Measurements from ENCODE around the gene PRKN. TPM values are rescaled to one million over a fixed set of nuclear protein-coding genes. Genes with fewer than 3 reads are reported as not detected.

Gene PRKN
- total RNA-seq, 1 experiment from 2014 or later, result 2.0 TPM

DNA sequence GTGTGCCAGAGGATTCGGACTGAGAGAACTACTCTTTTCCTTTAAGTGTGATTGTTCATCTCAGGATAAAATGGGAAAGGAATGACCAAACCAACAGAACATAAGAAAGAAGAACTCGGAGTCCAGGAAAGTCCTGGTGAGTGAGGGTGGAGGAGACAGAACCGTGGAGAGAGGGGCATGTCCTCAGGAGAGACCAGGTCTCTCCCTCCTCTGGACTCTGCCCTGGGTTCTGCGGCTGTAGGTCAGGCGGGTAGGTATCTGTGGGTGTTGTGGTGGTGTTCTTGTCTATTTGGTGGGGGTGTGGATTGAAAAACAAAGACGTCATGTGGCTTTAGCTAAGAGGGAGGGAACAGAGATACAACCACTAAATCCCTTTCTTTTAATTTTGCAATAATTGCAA lies 1424.6 kb downstream of the PRKN start:
- Histone ChIP-seq H3K27ac (ENCODE audit: insufficient read length, low read depth, low read length) (no peak overlapping the region), H3K23ac (ENCODE audit: insufficient read length, low read depth, low read length) (no peak overlapping the region), H3K14ac (ENCODE audit: insufficient read depth, low read length) (no peak overlapping the region), H3K79me2 (ENCODE audit: insufficient read depth, low read length) (no peaks in the 10 kb centered on the region), H3K9me3 (ENCODE audit: control insufficient read depth, low read depth, low read length) (no peaks in the 10 kb centered on the region), H2BK20ac (ENCODE audit: low read depth, low read length, poor library complexity, severe bottlenecking) (no peak overlapping the region), H3K4ac (ENCODE audit: low read depth, low read length) (no peak overlapping the region), H3K4me1 (ENCODE audit: insufficient read depth, low read length) (no peaks in the 10 kb centered on the region), H3K56ac (ENCODE audit: insufficient read length, low read depth, low read length) (no peak overlapping the region), H2BK120ac (ENCODE audit: low read depth, low read length, poor library complexity, severe bottlenecking) (no peak overlapping the region), H3K23me2 (ENCODE audit: insufficient read length, low read depth, low read length, poor library complexity, severe bottlenecking) (no peaks in the 10 kb centered on the region), H3K79me1 (ENCODE audit: insufficient read depth, low read depth, low read length, poor library complexity, severe bottlenecking) (no peaks in the 10 kb centered on the region), H2BK12ac (ENCODE audit: insufficient read length, low read depth, low read length) (no peak overlapping the region), H3K9ac (ENCODE audit: extremely low read depth, insufficient read length, low read length) (no peak overlapping the region), H4K8ac (replicated peaks; ENCODE audit: insufficient read length, low read depth, low read length) (no peak overlapping the region), H4K20me1 (ENCODE audit: control insufficient read depth, insufficient read depth, insufficient read length) (no peaks in the 10 kb centered on the region), H2BK5ac (ENCODE audit: insufficient read length, low read length) (no peak overlapping the region), H3K18ac (ENCODE audit: insufficient read length, low read depth, low read length) (no peak overlapping the region), H2AK5ac (ENCODE audit: insufficient read length, low read length) (no peak overlapping the region), H3K4me2 (ENCODE audit: insufficient read depth, insufficient read length, low read length) (no peak overlapping the region), H2BK15ac (ENCODE audit: low read depth, low read length) (no peak overlapping the region), H4K91ac (ENCODE audit: insufficient read length, low read depth, low read length) (no peak overlapping the region), H3K27me3 (ENCODE audit: insufficient read depth, low read length) (no peaks in the 10 kb centered on the region), H2AFZ (ENCODE audit: low read length) (no peak overlapping the region), H3T11ph (ENCODE audit: low read length) (no peak overlapping the region), H4K5ac (ENCODE audit: insufficient read length, low read depth, low read length) (no peak overlapping the region)
- Mint-ChIP-seq H3K4me1 (peaks cover 21 to 22% of the 10 kb centered on the region in 2 experiments), H3K36me3 (ENCODE audit: insufficient read depth in 1 of 3, low read depth in 3 of 3) (peaks cover 4 to 14% (median 8%) of the 10 kb centered on the region in 3 experiments), H3K27me3 (ENCODE audit: low read depth) (peaks cover 2% of the 10 kb centered on the region; the same call in 1 of the 2 replicates), H3K9me3 (peaks cover 8 to 10% of the 10 kb centered on the region in 2 experiments), H3K4me3 (no peak overlapping the region), H3K27ac (no peak overlapping the region)
- no CpG with 5 or more reads among the region's 6 CpGs for WGBS (ENCODE audit: extremely low coverage, insufficient read length, low lambda C conversion rate)
- DNase-seq, result no peak
- TF ChIP-seq, protein P1, sequence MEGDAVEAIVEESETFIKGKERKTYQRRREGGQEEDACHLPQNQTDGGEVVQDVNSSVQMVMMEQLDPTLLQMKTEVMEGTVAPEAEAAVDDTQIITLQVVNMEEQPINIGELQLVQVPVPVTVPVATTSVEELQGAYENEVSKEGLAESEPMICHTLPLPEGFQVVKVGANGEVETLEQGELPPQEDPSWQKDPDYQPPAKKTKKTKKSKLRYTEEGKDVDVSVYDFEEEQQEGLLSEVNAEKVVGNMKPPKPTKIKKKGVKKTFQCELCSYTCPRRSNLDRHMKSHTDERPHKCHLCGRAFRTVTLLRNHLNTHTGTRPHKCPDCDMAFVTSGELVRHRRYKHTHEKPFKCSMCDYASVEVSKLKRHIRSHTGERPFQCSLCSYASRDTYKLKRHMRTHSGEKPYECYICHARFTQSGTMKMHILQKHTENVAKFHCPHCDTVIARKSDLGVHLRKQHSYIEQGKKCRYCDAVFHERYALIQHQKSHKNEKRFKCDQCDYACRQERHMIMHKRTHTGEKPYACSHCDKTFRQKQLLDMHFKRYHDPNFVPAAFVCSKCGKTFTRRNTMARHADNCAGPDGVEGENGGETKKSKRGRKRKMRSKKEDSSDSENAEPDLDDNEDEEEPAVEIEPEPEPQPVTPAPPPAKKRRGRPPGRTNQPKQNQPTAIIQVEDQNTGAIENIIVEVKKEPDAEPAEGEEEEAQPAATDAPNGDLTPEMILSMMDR (conservative IDR thresholded peaks at IDR 0.05), result no peak
